Fibroblast of lung (primary cell): Measurements from ENCODE around the gene GPC6. TPM values are rescaled to one million over a fixed set of nuclear protein-coding genes. Genes with fewer than 3 reads are reported as not detected.
A peak's percentile ranks its signal among the peaks of the same experiment; 100 is the strongest.

Experiments
- DNase-seq, 2 donors: peaks; one replicate each; pipeline versions ENCODE4 v3.0.0 to v3.0.0-alpha.2; 2010; ENCODE audit warnings: low read depth in 2 of 2
- H2AFZ ChIP-seq: 2 replicates; pipeline ENCODE4 v1.5.1; 2012; ENCODE audit warnings: low read length, control low read depth, inconsistent platforms
- H3K27ac ChIP-seq: 2 replicates; pipeline ENCODE4 v1.5.1; 2011; ENCODE audit warnings: low read length, control low read depth; ENCODE audit not compliant: insufficient read depth
- H3K27me3 ChIP-seq: 2 replicates; pipeline ENCODE4 v1.5.1; 2011; ENCODE audit warnings: mild to moderate bottlenecking, low read length; ENCODE audit not compliant: control insufficient read depth, insufficient read depth
- H3K36me3 ChIP-seq: 2 replicates; pipeline ENCODE4 v1.5.1; 2011; ENCODE audit warnings: low read length; ENCODE audit not compliant: control insufficient read depth, insufficient read depth
- H3K4me1 ChIP-seq: 2 replicates; pipeline ENCODE4 v1.5.1; 2011; ENCODE audit warnings: low read length; ENCODE audit not compliant: control insufficient read depth, insufficient read depth; ENCODE audit errors: extremely low read depth
- H3K4me2 ChIP-seq: 2 replicates; pipeline ENCODE4 v1.5.1; 2011; ENCODE audit warnings: low read length, control low read depth; ENCODE audit not compliant: insufficient read depth; ENCODE audit errors: extremely low read depth
- H3K4me3 ChIP-seq, 4 experiments: fragments of 200-600 bp in 1 of 4; sonication (generic) in 1 of 4; replicated peaks in 1 of 4; 2 replicates each; pipeline ENCODE4 v1.5.1; 2011 to 2016; ENCODE audit warnings: low read length in 4 of 4, low read depth in 3 of 4, mild to moderate bottlenecking in 3 of 4, control low read depth in 2 of 4, inconsistent platforms in 1 of 4, mixed read lengths in 1 of 4; ENCODE audit not compliant: insufficient read depth in 1 of 4; ENCODE audit errors: control extremely low read depth in 1 of 4
- H3K79me2 ChIP-seq: 2 replicates; pipeline ENCODE4 v1.5.1; 2012; ENCODE audit warnings: mild to moderate bottlenecking, low read length, inconsistent platforms; ENCODE audit not compliant: control insufficient read depth, insufficient read depth
- H3K9ac ChIP-seq: 2 replicates; pipeline ENCODE4 v1.5.1; 2011; ENCODE audit warnings: mild to moderate bottlenecking, low read length, control low read depth; ENCODE audit not compliant: insufficient read depth
- H3K9me3 ChIP-seq: 2 replicates; pipeline ENCODE4 v1.5.1; 2012; ENCODE audit warnings: low read depth, low read length; ENCODE audit not compliant: control insufficient read depth, insufficient read depth
- H4K20me1 ChIP-seq: 2 replicates; pipeline ENCODE4 v1.5.1; 2011; ENCODE audit warnings: low read length; ENCODE audit not compliant: control insufficient read depth, insufficient read depth; ENCODE audit errors: extremely low read depth
- EZH2 ChIP-seq: IDR thresholded peaks from 2 replicates; pipeline ENCODE4 v1.5.1; 2012; ENCODE audit warnings: low read length, control low read depth, mild to moderate bottlenecking; ENCODE audit errors: missing control alignments
- polyA plus RNA-seq, 2 donors: library from polyadenylated mRNA; depleted of rRNA in 1 of 2; stranded (reverse) in 1 of 2; unstranded in 1 of 2; fragments of >200 nt; gene quantifications; 2 replicates each; pipeline ENCODE4 v1.2.1, GENCODE V29; 2011 to 2012; ENCODE audit warnings: missing spikeins in 1 of 2
- total RNA-seq: library from RNA; depleted of rRNA; stranded (reverse); fragments of >200 nt; gene quantifications from 2 replicates; pipeline ENCODE4 v1.2.1, GENCODE V29; 2014
- TF ChIP-seq, protein P1 (sequence below), 2 donors: IDR thresholded peaks in 1 of 2; conservative IDR thresholded peaks in 1 of 2; 1 replicate in 1 of 2; 2 replicates in 1 of 2; pipeline ENCODE4 v1.5.1; 2011 to 2012; ENCODE audit warnings: low read length in 2 of 2, control low read depth in 1 of 2, inconsistent platforms in 1 of 2, low read depth in 1 of 2, mild to moderate bottlenecking in 1 of 2

GPC6 gene
- total and polyA plus RNA-seq, 2 donors (not counting 1 experiment from before 2014, with no cell fraction given), result 11.2 to 33.7 TPM

DNA sequence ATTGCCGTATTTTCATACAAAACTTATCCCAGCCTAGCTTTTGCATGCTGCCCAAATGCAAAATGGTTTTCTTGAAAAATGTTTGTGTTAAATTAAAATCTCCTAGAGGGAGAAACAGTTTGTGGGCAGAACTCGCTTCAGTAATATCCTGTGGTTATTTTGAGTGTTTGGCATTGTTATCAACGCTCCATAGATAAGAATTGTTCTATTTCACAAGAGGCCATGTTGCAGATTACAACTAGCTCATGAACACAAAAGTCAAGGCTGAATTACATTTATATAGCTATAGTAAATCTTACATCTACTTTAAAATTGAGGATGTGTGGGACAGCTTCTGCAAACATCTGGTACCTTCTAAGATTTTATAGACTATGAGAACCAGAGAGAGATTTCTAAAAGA, 805.0 kb downstream of the GPC6 start:
- Histone ChIP-seq H2AFZ (no peak overlapping the region), H3K9ac (no peak overlapping the region), H3K79me2 (no peaks in the 10 kb centered on the region), H3K9me3 (no peaks in the 10 kb centered on the region), H3K4me2 (no peak overlapping the region), H4K20me1 (no peaks in the 10 kb centered on the region), H3K27me3 (no peaks in the 10 kb centered on the region), H3K27ac (no peak overlapping the region), H3K36me3 (no peaks in the 10 kb centered on the region), H3K4me3 (no peak overlapping the region), H3K4me1 (no peaks in the 10 kb centered on the region)
- DNase-seq, result peak in 1 of 2 donors; percentile 48
- TF ChIP-seq EZH2, result no peak
- TF ChIP-seq, protein P1, sequence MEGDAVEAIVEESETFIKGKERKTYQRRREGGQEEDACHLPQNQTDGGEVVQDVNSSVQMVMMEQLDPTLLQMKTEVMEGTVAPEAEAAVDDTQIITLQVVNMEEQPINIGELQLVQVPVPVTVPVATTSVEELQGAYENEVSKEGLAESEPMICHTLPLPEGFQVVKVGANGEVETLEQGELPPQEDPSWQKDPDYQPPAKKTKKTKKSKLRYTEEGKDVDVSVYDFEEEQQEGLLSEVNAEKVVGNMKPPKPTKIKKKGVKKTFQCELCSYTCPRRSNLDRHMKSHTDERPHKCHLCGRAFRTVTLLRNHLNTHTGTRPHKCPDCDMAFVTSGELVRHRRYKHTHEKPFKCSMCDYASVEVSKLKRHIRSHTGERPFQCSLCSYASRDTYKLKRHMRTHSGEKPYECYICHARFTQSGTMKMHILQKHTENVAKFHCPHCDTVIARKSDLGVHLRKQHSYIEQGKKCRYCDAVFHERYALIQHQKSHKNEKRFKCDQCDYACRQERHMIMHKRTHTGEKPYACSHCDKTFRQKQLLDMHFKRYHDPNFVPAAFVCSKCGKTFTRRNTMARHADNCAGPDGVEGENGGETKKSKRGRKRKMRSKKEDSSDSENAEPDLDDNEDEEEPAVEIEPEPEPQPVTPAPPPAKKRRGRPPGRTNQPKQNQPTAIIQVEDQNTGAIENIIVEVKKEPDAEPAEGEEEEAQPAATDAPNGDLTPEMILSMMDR (conservative IDR thresholded peaks at IDR 0.05 in 1 of 2, IDR thresholded peaks at IDR 0.05 in 1 of 2; ENCODE audit: low read depth in 1 of 2, low read length in 2 of 2), result no peak

DNA sequence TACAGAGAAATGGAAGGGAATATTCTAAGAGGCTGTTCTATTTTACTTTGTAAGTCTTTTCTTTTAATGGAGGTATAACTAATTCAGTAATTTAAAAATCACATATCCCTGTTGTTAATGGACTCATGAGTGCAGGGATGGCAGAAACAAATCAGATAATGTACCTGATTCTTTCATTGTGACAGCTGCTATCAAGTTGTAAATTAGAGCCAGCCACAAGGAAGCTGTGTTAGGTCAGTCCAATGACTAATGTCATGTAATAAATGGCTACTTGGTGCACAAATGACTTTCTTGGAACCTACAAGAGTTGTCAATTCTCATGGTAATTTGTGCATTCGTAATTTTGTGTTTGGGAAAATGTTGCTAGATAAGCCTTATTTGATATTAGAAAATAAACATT, 806.5 kb downstream of the GPC6 start:
- no peak for DNase-seq
- Histone ChIP-seq H3K4me2 (no peak overlapping the region), H2AFZ (no peak overlapping the region), H3K36me3 (no peaks in the 10 kb centered on the region), H3K79me2 (no peaks in the 10 kb centered on the region), H3K9me3 (no peaks in the 10 kb centered on the region), H3K4me1 (no peaks in the 10 kb centered on the region), H3K4me3 (no peak overlapping the region), H3K9ac (no peak overlapping the region), H4K20me1 (no peaks in the 10 kb centered on the region), H3K27me3 (no peaks in the 10 kb centered on the region), H3K27ac (no peak overlapping the region)
- TF ChIP-seq, protein P1 (conservative IDR thresholded peaks at IDR 0.05 in 1 of 2, IDR thresholded peaks at IDR 0.05 in 1 of 2; ENCODE audit: low read depth in 1 of 2, low read length in 2 of 2), result no peak
- no peak for TF ChIP-seq EZH2

DNA sequence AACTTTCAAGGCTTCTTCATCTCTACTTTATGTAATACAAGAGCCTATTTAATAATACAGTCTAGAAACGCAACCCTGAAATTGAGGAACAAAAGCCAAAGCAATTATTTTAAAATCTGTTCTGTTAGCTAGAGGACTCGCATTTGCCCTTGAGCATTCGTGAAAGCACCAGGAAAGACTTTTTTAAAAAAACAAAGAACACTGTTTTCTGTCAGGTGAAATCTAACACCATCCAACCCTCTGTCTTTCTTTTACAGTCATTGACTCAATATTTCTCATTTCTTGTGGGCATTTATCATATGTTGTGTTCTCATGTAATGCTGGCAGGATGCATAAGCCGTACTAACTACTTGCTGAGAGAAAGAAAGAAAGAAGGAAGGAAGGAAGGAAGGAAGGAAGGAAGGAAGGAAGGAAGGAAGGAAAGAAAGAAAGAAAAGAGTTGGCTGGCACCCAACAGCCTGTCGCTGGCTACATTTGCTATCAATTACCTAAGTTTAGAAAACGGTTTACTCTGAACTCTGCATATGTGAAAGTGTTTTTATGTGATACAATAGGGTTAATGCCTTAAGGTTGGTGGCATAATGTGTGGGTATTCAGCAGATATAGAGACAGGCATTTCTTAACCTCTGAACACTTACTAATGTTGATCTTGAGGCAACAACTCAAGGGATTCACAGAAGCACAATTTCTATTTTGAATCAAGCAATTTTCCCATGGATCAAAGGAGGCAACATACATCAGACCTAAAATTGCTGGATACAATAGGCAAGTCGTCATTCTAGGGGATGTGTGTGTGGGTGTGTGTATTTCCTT, 807.4 kb downstream of the GPC6 start:
- DNase-seq, result peak in 1 of 2 donors; percentile 15
- Histone ChIP-seq H3K27ac (no peak overlapping the region), H3K79me2 (no peaks in the 10 kb centered on the region), H3K4me1 (no peaks in the 10 kb centered on the region), H2AFZ (no peak overlapping the region), H3K36me3 (no peaks in the 10 kb centered on the region), H3K9me3 (no peaks in the 10 kb centered on the region), H3K4me2 (no peak overlapping the region), H3K4me3 (no peak overlapping the region), H3K27me3 (no peaks in the 10 kb centered on the region), H3K9ac (no peak overlapping the region), H4K20me1 (no peaks in the 10 kb centered on the region)
- TF ChIP-seq EZH2, result no peak
- TF ChIP-seq, protein P1 (conservative IDR thresholded peaks at IDR 0.05 in 1 of 2, IDR thresholded peaks at IDR 0.05 in 1 of 2; ENCODE audit: low read depth in 1 of 2, low read length in 2 of 2), result no peak
